ENCODE data around the gene LDHD.
"Not testable (repeated sequence)": the region's sequence is repeated elsewhere in the genome, so short reads cannot be mapped to it uniquely, and the experiment has no call there.

The LDHD gene

DNA sequence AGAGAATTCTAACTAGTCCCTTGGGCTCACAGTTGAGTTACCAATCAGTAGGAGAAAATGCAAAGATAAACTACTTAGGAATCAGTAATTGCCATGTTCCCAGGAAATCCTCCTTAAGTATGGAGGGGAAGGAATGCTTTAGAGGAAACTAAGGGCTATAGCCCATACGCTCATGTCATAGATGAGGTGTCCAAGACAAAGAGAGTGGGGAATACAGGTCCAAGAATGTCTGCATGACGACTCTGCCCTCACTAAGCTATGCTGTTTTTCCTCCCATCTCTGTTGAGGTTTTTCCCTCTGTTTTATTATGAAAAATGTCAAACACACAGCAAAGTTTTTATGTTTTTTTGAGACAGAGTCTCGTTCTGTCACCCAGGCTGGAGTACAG lies 16.0 kb downstream of the LDHD start:
- no peak for DNase-seq (ENCODE audit: low read depth in 2 of 3, low spot score in 2 of 3)

DNA sequence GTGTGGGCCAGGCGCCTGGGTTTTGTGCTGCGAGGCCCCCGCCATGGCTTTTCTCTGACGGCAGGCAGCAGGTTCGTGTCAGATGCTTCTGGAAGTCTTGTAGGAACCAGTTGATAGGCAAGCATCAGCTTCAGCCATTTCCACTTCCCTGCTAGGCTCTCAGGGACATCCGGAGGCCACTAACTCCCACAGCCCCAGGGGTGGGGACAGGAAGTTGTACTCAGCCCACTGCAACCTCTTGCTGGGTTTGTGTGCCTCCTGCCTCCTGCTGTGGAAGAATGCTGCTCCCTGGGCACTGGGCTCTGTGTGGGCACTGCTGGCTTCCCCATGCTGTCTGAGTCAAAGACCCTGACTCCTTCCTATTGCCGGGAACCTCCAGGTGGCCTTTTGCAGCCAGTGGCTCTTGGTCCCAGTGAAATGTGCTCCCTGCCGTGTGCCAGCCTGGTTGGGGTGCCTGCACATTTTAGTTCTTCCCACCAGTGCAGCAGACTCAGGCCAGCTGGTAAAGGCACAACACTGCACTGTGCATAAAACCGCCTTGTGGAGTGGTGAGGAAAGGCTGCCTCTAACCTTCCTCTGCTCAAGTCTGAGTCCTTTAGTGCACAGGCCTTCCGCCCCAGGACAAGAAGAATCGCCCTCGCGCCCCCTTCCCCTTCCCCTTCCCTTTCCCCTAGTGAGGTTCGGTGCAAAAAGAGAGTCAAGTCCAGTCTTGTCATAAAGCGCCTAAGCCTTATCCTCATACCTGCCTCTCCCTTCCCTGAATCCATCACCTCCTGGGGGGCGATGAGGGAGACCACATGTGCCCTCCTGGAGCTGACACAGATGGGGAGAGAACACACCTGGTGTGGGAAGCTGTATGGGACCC lies 16.6 kb downstream of the LDHD start:
- DNase-seq (ENCODE audit: low read depth in 2 of 3, low spot score in 2 of 3), result no peak

DNA sequence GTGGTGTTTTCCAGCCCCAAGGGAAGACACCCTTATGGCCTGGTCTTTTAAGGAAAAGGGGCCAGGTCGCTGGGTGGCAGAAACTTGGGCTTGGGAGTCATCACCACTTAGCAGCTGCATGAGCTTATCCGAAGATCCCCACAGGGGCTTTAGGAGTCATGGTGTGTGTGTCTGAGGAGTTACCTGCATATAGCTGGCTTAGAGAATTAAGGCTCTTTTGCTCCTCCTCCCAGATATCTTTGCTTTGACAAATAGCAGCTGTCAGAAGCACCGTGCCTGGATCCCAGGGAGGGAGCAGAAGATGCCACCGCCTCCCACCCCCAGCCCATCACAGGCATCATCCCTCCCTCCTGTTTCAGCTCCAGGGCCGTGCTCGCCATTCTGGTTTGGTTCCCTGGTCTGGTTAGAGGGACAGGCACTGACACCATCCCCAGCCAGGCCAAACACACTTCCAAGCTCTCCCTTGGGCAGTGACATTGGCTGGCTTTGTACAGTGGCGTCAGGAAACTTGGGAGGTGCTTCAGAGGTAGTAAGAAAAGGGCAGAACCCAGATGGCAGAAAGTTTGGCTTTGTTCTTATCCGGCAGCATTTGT lies 17.4 kb downstream of the LDHD start:
- DNase-seq (ENCODE audit: low read depth in 2 of 3, low spot score in 2 of 3), result no peak

DNA sequence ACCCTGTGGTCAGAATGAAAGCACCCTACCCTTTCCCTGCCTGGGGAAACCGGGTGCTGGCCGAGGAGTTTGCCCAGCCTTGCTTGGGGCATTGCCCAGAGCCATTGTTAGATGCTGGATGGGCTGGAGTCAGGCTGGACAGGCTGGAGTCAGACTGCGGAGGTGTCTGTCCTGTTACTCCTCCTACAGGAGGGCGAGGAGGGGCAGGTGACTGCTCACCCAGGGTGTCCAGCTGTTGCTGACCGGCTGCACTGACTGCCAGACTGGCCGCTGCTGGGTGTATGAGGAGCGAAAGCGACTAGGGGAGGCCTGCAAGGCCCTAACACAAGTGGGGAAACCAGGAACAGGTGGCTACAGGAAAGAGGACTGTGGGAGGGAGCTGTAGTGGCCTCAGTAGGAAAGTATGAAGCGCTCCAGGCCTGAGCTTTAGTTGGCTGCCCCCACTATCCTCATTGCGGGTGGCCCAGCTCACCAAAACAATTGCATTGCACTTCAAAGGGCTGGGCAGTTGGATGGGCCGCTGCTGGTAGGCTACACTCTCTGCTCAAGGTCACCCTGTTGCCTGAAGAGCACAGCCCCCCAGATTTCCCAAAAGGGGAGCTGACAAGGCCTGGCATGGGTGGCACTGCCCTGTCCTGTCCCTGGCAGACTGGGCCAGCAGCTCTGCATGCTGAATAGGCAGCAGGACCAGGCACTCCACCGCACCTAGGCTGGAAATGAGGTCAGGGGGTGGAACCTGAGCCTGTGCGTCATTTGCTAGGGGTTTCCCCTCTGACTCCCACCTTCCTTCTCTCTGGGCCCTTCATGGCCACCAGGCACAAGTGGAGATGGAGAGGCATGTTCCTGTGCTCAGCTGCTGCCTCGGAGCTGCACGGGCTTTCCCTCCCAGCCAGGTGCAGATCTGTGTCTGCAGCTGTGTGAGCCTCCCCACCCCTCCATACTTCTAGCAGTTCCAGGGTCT lies 18.4 kb downstream of the LDHD start:
- peak in 2 of 3 experiments; percentile 58 to 64 for DNase-seq (ENCODE audit: low read depth in 2 of 3, low spot score in 2 of 3)

DNA sequence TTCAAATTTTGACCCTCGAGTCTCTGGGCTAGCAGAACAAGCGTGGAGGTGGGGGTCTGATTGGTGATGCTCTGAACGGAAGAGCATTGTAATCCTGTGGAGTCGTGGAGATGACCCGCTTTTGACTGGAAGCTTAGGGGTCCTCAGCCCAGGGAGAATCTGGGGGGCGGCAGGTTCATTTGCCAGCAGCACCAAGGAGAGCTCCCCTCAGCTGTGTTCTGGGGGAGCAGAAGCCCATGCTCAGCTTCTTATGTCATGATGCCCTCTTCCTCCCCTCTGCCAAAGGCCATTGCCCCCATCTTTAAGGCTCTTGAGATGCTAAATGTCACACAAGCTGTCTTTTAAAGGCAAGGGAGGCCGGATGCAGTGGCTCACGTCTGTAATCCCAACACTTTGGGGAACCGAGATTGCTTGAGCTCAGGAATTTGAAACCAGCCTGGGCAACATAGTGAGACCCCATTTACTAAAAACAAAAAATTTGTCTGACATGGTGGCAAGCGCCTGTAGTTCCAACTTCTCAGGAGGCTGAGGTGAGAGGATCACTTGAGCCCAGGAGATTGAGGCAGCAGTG lies 19.3 kb downstream of the LDHD start:
- DNase-seq (ENCODE audit: low read depth in 2 of 3, low spot score in 2 of 3), result no peak

DNA sequence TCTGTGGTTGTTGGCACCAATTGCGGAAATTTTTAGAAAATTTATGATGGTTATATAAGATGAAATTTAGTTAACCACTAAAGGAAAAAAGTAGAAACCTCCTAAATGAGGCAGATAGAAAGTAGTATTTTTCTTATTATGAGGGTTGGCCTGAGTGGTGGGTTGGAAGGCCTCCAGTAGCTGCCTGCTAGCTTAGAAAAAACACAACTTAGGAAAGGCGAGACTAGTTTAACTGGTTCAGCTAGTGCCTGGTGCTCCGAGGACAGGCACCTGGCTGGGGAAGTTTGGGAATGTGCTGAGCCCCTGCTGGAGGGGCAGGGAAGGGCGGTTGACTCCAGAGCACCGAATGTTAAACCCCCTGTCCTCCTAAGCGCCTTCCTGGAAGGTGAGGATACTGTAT lies 19.9 kb downstream of the LDHD start:
- DNase-seq (ENCODE audit: low read depth in 2 of 3, low spot score in 2 of 3), result no peak

DNA sequence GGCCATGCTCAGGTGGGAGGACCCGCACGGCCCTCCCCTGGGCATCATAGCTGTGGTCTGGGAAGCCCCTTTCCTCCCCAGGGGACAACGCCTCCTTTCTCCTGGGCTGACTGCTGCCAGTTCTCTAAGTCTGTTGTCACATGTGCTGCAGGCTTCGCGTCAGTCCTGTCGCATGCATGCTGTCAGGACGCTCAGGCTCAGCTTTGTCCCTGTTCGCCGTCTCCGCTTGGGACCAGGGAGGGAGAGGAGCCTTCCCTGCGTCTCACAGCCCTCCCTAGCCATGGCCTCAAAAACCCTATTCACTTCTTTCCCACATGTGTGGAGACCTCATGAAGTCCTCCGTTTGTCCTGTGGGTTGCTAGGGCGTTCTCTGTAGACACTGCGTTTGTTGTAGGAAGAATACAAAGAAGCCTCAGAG lies 21.4 kb downstream of the LDHD start:
- no peak for DNase-seq (ENCODE audit: low read depth in 2 of 3, low spot score in 2 of 3)

DNA sequence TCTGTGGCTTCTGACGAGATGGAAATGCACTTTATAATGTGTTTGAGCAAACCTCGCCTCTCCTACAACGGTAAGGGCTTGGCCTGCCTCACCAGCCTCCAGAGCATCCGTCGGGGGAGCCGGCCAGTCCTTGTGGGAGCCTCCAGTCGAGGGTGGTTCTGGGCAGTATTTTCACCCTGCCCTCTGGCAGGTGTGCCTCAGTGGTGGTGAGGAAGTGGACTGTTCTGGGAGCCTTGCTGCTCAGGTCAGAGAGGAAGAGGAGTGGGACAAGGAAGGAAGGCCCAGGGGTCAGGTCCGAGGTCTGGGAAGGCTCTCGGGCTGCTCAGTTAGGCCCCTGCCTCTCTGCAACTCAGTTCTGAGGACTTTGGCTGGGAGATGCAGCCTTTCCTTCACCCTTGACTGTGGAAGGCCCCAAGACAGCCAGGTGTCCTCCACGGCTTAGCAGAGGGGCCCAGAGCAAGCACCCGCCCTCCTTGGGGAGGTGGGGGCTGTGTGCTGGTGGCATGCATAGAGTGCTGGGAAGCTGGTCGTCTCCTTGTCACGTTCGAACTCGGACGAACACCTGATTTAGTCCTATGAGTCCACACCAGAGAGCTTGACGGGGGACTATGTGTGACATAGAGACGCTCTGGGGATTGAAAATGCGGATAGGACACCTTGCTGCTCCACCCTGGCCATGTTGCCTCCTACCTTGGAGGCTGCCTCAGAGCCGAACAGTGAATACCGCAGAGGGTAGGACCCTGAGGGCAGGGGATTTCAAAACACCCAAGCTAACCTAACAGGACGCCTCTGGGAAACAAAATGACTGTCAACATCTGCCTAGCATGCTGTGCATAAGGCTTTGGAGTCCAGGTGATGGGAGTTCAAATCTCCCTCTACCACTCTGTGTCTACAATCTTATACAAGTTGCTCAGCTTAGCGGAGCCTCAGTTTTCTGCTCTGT lies 22.7 kb downstream of the LDHD start:
- DNase-seq (ENCODE audit: low read depth in 2 of 3, low spot score in 2 of 3), result no peak

DNA sequence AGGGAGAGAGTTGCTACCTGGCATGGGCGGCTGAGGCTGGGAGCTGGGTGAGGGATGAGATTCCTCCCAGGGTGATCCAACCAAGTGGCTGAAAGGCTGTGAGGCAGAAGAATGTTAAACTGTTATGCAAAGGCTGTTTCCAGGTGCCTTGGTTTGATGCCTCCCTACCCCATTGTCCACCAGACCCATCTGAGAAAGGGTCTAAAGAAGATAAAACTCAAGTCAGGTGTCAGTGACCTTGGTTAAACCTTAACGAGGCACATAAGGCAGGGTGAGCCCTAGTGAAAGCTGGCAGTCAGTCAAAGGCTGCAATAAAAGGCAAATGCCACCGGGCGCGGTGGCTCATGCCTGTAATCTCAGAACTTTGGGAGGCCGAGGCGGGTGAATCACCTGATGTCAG lies 23.8 kb downstream of the LDHD start:
- DNase-seq (ENCODE audit: low read depth in 2 of 3, low spot score in 2 of 3), result no peak

DNA sequence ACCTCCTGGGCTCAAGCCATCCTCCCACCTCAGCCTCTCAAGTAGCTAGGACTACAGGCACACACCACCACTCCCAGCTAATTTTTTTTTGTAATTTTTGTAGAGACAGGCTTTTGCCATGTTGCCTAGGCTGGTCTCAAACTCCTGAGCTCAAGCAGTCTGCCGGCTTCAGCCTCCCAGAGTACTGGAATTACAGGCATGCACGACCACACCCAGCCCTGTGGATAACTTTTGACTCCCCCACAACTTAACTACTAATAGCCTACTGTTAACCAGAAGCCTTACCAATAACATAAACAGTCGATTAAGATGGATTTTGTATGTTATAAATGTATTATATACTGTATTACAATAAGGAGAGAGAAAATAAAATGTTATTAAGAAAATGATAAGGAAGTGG lies 25.0 kb downstream of the LDHD start:
- not testable (repeated sequence) for DNase-seq (ENCODE audit: low read depth in 2 of 3, low spot score in 2 of 3)

DNA sequence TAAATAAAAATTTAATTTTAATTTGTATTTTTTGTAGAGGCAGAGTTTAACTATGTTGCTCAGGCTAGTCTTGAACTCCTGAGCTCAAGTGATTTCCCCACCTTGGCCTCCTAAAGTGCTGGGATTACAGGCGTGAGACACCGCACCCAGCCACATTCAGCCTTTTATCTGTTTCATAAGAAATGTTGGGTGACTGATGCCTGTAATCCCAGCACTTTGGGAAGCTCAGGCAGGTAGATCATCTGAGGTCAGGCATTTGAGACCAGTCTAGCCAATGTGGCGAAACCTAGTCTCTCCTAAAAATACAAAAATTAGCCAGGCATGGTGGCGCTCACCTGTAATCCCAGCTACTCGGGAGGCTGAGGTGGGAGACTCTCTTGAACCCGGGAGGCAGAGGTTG lies 25.7 kb downstream of the LDHD start:
- DNase-seq (ENCODE audit: low read depth in 2 of 3, low spot score in 2 of 3), result not testable (repeated sequence)

DNA sequence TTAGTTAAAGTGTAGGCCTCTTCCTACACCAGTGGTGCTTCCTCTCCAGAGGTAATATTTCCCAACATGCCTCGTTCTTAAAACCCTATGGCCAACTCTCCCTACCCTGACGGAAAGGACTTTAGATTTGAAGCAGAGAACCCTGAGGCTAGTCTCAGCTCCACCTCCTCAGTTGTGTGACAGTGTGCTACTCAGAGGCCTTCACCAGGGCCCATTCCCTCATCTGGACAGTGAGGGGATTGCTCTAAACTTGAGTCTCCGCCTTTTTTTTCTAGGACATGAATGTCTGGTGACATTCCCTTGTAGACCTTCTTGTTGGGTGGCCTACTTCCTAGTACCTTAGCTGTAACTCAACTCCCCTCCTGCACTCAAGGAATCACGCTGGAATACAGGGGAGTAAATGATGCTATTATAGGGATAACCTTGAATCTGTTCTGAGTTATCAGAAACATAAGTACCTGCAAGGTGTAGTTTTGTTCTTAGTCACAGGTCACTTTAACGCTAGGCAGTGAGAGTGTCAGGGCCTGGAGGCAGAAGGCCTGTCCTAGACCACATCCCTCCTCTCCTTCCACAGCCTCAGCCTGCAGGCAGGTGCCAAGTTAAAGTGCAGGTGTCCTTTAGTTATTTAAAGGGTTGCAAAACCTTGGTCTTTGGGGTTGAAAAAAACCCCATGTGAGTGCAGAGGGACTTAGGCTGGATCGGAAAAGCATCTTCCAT lies 26.9 kb downstream of the LDHD start:
- no peak for DNase-seq (ENCODE audit: low read depth in 2 of 3, low spot score in 2 of 3)

DNA sequence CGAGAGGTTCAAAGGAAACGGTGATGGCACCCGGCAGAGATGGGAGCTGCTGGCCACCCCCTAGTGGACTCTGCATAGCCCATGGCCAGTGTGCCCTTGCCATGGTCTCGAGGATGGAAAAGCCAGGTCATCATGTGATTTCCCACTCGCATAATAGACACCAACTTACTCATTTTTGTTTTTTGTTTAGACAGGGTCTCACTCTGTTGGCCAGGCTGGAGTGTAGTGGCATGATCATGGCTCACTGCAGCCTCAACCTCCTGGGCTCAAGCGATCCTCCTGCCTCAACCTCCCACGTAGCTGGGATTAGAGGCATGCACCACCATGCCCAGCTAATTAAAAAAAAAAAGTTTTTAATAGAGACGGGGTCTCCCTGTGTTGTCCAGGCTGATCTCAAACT lies 27.6 kb downstream of the LDHD start:
- DNase-seq (ENCODE audit: low read depth in 2 of 3, low spot score in 2 of 3), result no peak

DNA sequence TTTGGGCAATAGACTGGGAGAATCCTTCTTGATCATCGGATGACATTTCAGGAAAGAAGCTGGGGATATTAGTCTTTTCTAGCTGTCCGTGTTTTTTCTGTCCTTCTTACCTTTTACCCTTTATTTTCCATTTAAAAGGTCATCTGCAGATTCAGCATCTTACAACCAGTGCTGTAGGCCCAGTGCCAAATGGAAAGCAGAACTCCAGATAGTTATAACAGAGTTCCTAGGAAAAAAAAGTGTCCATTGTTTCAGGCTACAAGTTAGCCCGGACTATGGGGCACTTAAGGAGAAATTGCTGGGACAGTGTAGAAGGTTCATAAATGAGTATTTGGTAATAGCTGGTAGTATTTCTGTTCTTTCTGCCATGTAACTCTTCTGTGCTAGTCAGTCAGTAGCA lies 28.4 kb downstream of the LDHD start:
- DNase-seq (ENCODE audit: low read depth in 2 of 3, low spot score in 2 of 3), result no peak

DNA sequence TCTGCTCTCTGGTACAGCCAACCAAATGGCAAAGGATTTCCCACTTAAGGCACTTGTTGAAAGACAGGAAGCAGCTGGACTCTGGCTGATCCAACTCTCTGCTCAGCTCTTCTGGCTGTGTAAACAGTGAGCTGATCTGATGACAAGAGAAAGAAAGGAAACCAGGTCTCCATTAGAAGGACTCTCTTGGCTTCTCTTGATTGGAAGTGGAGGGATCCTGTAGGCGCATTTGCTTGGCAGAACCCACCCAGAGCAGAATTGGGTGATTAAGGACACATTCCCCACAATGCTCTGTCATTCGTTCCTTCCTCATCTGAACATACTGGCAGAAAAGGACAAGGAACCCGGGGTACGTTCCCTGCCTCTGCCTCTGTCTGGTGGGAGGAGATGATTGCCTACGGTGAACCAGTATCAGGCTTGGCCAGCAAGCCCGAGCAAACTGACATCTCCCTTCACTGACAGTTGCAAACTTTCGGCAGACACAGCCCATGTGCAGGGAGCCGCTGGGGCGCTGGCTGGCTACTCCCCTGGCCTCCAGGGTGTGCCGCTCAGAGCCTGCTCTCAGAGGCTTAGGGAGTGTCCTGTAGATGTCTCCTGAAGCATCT lies 29.1 kb downstream of the LDHD start:
- DNase-seq (ENCODE audit: low read depth in 2 of 3, low spot score in 2 of 3), result no peak

DNA sequence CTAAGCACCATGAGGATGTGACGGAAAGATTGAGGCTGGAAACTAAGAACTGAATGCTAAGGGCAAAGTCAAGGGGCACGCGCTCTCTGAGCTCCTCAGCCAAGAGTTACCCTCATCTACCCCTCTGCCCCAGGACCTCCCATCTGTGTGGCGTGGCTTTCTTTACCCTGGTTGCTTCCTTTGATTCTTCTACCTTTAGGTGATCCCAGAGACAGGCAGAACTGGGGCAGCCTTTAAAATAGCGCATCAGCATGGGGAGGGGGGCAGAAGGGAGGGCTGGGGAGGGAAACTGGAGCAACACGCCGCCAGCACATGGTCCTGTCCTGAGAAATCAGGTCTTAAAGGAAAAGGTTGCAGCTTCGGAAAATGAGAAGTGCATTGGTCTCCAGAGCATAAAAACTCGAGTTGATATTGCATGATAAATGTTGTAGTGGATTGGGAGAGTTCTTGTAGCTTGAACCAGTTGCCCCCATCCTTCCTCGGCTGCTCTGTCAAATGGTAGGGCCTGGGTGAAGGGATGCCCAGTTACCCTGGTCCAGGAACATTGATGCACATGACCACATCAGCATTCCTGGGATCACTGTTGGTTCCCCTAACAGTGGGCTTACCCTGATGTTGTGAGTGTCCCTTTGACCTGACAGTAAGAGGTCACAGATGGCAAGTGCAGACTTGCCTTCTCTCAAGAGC lies 29.7 kb downstream of the LDHD start:
- no peak for DNase-seq (ENCODE audit: low read depth in 2 of 3, low spot score in 2 of 3)

DNA sequence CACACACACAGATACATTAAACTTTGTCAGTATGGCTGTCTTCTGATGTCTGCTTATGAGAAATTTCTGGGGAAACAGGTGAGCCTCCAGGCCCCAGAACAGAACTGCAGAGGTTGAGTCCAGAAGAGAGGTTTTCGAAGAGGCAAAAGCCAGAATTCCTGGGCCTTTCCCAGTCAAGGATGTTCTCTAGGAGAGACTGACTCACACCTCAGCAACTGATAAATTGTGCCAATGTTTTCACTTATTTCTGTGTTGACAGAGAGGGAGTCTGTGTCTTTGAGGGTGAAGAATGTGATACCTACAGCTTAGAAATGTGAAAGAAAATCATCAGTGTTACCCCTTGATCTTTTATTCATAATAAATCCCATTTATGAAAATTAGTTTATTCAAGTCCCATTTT lies 30.3 kb downstream of the LDHD start:
- DNase-seq (ENCODE audit: low read depth in 2 of 3, low spot score in 2 of 3), result no peak

DNA sequence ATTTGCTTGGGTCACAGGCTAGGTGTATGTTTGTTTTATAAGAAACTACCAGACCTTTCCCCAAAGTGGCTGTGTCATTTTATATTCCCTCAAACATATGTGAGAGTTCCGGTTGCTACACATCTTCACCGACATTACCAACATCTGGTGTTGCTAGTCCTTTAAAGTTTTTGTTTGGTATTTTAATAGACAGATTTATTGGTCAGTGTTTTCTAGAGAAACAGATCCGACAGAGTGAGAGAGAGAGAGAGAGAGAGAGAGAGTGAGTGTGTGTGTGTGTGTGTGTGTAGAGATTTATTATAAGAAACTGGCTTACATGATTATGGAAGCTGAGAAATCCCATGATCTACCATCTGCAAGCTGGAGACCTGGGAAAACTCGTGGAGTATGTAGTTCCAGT lies 31.0 kb downstream of the LDHD start:
- DNase-seq (ENCODE audit: low read depth in 2 of 3, low spot score in 2 of 3), result no peak

DNA sequence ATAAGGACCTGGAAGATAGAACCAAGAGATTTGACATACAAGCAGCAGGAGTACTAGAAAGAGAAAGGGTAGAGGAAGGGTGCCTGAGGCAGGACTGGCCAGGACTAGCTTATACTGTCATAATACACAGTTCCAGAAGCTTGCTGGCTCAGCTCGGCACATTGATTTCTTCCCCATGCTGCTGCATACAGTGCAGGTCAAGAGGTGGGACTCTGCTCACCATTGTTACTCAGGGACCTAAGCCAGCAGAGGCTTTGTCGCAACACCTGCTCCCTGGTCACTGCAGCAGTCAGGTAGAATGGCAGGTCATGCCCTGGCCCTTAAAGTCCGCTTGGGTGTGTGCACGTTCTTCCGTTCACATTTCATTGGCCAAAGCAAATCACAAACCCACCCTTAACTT lies 32.8 kb downstream of the LDHD start:
- no peak for DNase-seq (ENCODE audit: low read depth in 2 of 3, low spot score in 2 of 3)
